NCI-H1930 (cell line): ENCODE data around the gene AGAP2.

Source experiments
- DNase-seq, 2 experiments: peaks; one replicate each; lab custom pipeline; 2025; lab: John Stamatoyannopoulos, UW

AGAP2 gene

GRCh38 chr12:57736741-57737466, 1.6 kb downstream of the AGAP2 start:
- DNase-seq: no peak

- peak; percentile 43 to 49 for DNase-seq
Measured at GRCh38 chr12:57735952-57736740, 2.4 kb downstream of the AGAP2 start.

- no peak for DNase-seq
Measured at GRCh38 chr12:57735198-57735855, 3.2 kb downstream of the AGAP2 start.

- no peak for DNase-seq
Measured at GRCh38 chr12:57734591-57734990, 4.0 kb downstream of the AGAP2 start.

GRCh38 chr12:57733928-57734327, 4.6 kb downstream of the AGAP2 start:
- DNase-seq: no peak

GRCh38 chr12:57732726-57733593, 5.6 kb downstream of the AGAP2 start:
- no peak for DNase-seq

- DNase-seq: no peak
Measured at GRCh38 chr12:57732270-57732669, 6.3 kb downstream of the AGAP2 start.

- no peak for DNase-seq
Measured at GRCh38 chr12:57731411-57732080, 7.0 kb downstream of the AGAP2 start.

GRCh38 chr12:57730336-57731067, 8.0 kb downstream of the AGAP2 start:
- DNase-seq: no peak

- no peak for DNase-seq
Measured at GRCh38 chr12:57729321-57729844, 9.2 kb downstream of the AGAP2 start.

GRCh38 chr12:57727758-57728395, 10.7 kb downstream of the AGAP2 start:
- no peak for DNase-seq

GRCh38 chr12:57726884-57727757, 11.4 kb downstream of the AGAP2 start:
- no peak for DNase-seq

GRCh38 chr12:57726151-57726883, 12.2 kb downstream of the AGAP2 start:
- peak; percentile 83 to 86 for DNase-seq

- no peak for DNase-seq
Measured at GRCh38 chr12:57725851-57726150, 12.7 kb downstream of the AGAP2 start.

- no peak for DNase-seq
Measured at GRCh38 chr12:57724936-57725740, 13.4 kb downstream of the AGAP2 start.

GRCh38 chr12:57724003-57724935, 14.3 kb downstream of the AGAP2 start:
- no peak for DNase-seq

GRCh38 chr12:57723630-57723962, 14.9 kb downstream of the AGAP2 start:
- DNase-seq: no peak
